ENCODE results near the gene BLM. TPM values are rescaled to one million over a fixed set of nuclear protein-coding genes. Genes with fewer than 3 reads are reported as not detected.

The BLM gene
- total RNA-seq, 2 donors from 2014 or later = 90.9 to 101 TPM

- Mint-ChIP-seq H3K27ac (peak overlapping the region; percentile 99), H3K4me3 (no peak overlapping the region), H3K4me1 (ENCODE audit: low read depth) (peaks cover 67% of the 10 kb centered on the region), H3K9me3 (no peaks in the 10 kb centered on the region), H3K27me3 (ENCODE audit: low read depth) (no peaks in the 10 kb centered on the region), H3K36me3 (ENCODE audit: insufficient read depth in 2 of 2) (peaks cover 24 to 44% of the 10 kb centered on the region in 2 donors)
- no peak for ATAC-seq (replicated peaks in 1 of 2)
- DNase-seq = no peak
These were observed 95.8 kb downstream of the BLM start for GRCh38 chr15:90812958-90813265.

GRCh38 chr15:90813796-90814190 is 96.6 kb downstream of the BLM start:
- peak; percentile 48 to 50 for ATAC-seq (replicated peaks in 1 of 2)
- Mint-ChIP-seq H3K4me3 (peak overlapping the region; percentile 69 to 81), H3K36me3 (ENCODE audit: insufficient read depth in 2 of 2) (peaks cover 20 to 44% of the 10 kb centered on the region in 2 donors), H3K27me3 (ENCODE audit: low read depth) (no peaks in the 10 kb centered on the region), H3K9me3 (no peaks in the 10 kb centered on the region), H3K4me1 (ENCODE audit: low read depth) (peaks cover 73% of the 10 kb centered on the region), H3K27ac (peak overlapping the region; percentile 99)
- DNase-seq = peak; percentile 46

GRCh38 chr15:90814191-90814821 is 97.2 kb downstream of the BLM start:
- peak in 1 of 2 donors; percentile 36 for ATAC-seq (replicated peaks in 1 of 2)
- Mint-ChIP-seq H3K9me3 (no peaks in the 10 kb centered on the region), H3K36me3 (ENCODE audit: insufficient read depth in 2 of 2) (peaks cover 20 to 42% of the 10 kb centered on the region in 2 donors), H3K4me1 (ENCODE audit: low read depth) (peaks cover 77% of the 10 kb centered on the region), H3K27me3 (ENCODE audit: low read depth) (no peaks in the 10 kb centered on the region), H3K4me3 (peak overlapping the region; percentile 69 to 81), H3K27ac (peak overlapping the region; percentile 99)
- peak in 1 of 2 donors; percentile 49 for DNase-seq

GRCh38 chr15:90816401-90817116 is 99.4 kb downstream of the BLM start:
- Mint-ChIP-seq H3K27ac (peak overlapping the region; percentile 99), H3K36me3 (ENCODE audit: insufficient read depth in 2 of 2) (peaks cover 16 to 27% of the 10 kb centered on the region in 2 donors), H3K27me3 (ENCODE audit: low read depth) (no peaks in the 10 kb centered on the region), H3K4me1 (ENCODE audit: low read depth) (peaks cover 98% of the 10 kb centered on the region), H3K9me3 (no peaks in the 10 kb centered on the region), H3K4me3 (peak overlapping the region; percentile 69 to 81)
- peak in 1 of 2 donors; percentile 7 for ATAC-seq (replicated peaks in 1 of 2)
- no peak for DNase-seq

DNA sequence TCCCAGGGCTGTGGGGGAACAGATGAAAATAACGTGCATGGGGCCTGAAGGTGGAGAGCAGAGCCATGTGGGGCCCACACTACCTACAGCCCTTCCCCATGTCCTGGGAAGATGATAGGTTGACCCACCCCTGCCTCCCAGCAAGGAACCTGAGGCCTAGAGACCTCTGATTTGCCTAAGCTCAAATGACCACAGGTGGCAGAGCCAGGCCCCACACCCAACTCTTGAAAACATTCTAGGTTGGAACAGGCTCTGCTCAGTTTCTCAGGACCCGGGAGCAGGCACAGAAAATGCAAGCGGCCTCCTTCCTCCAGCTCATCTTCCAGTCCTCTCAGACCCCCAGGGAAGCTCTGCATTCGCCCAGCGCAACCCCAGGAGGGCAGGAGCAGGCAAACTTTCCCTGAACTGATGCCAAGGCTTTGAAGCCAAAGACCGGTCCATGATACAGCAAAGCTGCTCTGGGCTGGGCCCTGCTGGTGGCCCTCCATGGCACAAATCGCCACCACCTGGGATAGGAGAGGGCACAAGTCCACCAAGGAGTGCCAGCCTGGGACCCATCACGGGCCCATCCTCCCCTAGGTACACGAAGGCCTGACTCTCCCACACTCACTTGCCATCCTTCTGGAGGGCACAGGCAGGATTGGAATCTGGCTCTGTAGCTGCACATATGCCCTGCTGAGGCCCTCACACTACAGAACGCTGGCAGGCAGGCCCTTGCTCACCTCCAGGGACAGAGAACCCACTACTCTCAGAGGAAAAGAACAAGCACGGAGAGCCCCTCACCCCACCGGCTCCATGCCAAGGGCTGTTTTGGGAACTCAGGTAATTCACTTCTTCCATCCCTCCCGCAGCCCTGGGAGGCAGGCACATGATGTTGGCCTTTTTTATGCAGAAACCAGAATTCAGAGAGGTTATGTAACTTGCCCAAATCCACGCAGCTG is 100.2 kb downstream of the BLM start:
- DNase-seq = no peak
- peak overlapping the region; percentile 95 for H3K27ac Mint-ChIP-seq
- peak overlapping the region; percentile 83 to 84 for H3K4me3 Mint-ChIP-seq

DNA sequence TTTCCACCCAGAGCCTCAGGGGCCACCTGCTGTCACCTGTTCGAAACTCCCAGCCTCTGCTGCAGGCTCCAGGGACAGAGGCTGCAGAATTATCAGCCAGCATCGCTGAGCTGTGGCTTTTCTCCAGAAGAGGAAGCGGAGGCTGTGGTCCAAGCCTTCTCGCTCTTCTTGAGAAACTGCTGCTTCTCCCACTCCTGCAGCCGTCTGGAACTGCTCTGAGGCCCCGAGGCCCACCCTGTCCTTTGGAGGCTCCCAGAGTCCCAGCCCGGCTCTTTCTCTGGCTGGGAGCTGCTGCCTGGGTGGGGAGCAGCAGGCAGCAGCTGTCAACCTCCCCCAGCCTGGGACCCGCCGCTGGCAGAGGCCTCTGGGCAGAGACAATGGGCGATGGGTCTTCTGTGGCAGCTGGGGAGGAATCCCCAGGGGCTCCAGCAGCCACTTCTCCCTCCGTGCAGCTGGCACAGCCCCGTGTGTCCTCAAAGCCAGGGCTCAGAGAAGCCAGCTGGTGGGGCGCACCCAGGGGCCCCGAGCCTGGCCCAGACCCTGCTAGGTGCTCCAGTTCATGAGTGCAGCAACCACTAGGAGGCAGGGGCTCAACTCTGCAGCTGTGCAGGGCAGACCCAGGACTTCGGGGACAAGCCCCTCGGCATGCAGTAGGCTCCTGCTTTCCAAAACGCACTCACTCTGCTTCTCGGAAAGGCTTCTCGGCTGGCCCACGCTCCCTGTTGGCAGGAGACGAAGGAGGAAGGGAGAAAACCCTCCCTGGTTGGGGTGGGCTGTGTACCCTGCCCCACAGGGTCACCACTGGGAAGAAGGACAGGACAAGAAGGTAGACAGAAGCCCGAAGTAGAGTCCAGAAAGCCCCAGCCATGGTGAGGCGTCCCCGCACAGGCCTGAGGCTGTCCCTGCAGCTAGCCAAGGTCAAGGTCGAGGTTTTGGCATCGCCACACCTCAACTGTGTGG is 101.4 kb downstream of the BLM start:
- H3K4me1 Mint-ChIP-seq (ENCODE audit: low read depth) = peaks cover 84% of the 10 kb centered on the region
- no peaks in the 10 kb centered on the region for H3K9me3 Mint-ChIP-seq
- DNase-seq = peak; percentile 55 to 64
- peak overlapping the region; percentile 83 to 84 for H3K4me3 Mint-ChIP-seq
- H3K27me3 Mint-ChIP-seq (ENCODE audit: low read depth) = no peaks in the 10 kb centered on the region
- H3K27ac Mint-ChIP-seq = peak overlapping the region; percentile 95
- H3K36me3 Mint-ChIP-seq (ENCODE audit: insufficient read depth in 2 of 2) = peaks cover 5 to 12% of the 10 kb centered on the region in 2 donors
- peak; percentile 35 to 54 for ATAC-seq (replicated peaks in 1 of 2)

More for the DNA sequence above, 100.2 kb downstream of the BLM start:
- peaks cover 95% of the 10 kb centered on the region for H3K4me1 Mint-ChIP-seq (ENCODE audit: low read depth)
- H3K27me3 Mint-ChIP-seq (ENCODE audit: low read depth) = no peaks in the 10 kb centered on the region
- peaks cover 9 to 19% of the 10 kb centered on the region in 2 donors for H3K36me3 Mint-ChIP-seq (ENCODE audit: insufficient read depth in 2 of 2)
- H3K9me3 Mint-ChIP-seq = no peaks in the 10 kb centered on the region
- ATAC-seq (replicated peaks in 1 of 2) = no peak

DNA sequence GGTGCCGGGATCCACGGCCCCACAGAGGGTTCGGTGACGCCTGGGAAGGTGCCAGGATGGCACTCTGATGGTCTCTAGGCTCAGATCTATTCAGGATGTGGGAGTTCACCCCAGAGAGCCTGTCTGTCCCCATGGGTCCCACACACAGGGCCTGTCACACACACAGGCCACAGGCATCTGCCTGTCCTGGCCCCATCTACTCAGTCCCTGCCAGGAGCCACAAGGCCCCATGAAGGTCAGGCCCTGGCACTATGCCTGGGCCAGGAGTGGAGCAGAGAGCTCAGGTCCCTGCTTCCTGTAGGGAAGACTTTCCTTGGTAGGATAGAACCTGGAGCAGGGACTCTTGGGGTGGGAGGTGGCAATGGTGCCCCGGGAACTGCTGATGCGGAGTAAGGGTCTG is 102.2 kb downstream of the BLM start:
- Mint-ChIP-seq H3K9me3 (no peaks in the 10 kb centered on the region), H3K4me3 (peak overlapping the region; percentile 34 to 57), H3K27me3 (ENCODE audit: low read depth) (no peaks in the 10 kb centered on the region), H3K27ac (peak overlapping the region; percentile 72), H3K36me3 (ENCODE audit: insufficient read depth in 2 of 2) (peaks cover 5 to 10% of the 10 kb centered on the region in 2 donors), H3K4me1 (ENCODE audit: low read depth) (peaks cover 79% of the 10 kb centered on the region)
- DNase-seq = no peak
- peak; percentile 10 to 24 for ATAC-seq (replicated peaks in 1 of 2)

GRCh38 chr15:90819850-90820249 is 102.7 kb downstream of the BLM start:
- Mint-ChIP-seq H3K36me3 (ENCODE audit: insufficient read depth in 2 of 2) (peaks cover 5 to 6% of the 10 kb centered on the region in 2 donors), H3K27me3 (ENCODE audit: low read depth) (no peaks in the 10 kb centered on the region), H3K4me1 (ENCODE audit: low read depth) (peaks cover 79% of the 10 kb centered on the region), H3K27ac (peak overlapping the region; percentile 67), H3K9me3 (no peaks in the 10 kb centered on the region), H3K4me3 (peak overlapping the region in 1 of 2 donors; percentile 34)
- no peak for DNase-seq
- ATAC-seq (replicated peaks in 1 of 2) = peak; percentile 21 to 25

DNA sequence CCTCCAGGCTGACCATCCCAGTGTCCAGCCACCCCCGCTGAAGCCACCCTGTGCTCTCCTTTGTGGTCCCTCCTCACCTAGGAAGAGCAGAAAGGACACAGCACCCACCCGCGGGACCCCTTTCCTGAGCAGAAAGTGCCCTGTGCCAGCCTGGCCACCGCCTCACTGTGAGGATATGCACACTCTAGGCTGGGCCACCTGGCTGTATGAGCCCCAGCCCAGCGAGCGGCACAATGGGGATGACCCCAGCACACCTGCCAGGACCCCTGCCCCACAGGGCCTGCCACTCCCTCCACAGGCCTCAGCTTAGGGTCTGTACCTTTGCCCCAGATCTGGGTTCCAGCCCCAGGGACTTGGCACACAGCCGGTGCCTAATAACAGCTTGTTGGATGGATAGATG is 103.3 kb downstream of the BLM start:
- ATAC-seq (replicated peaks in 1 of 2) = no peak
- H3K4me1 Mint-ChIP-seq (ENCODE audit: low read depth) = peaks cover 76% of the 10 kb centered on the region
- DNase-seq = no peak
- no peak overlapping the region for H3K27ac Mint-ChIP-seq
- H3K4me3 Mint-ChIP-seq = no peak overlapping the region
- H3K9me3 Mint-ChIP-seq = no peaks in the 10 kb centered on the region
- H3K36me3 Mint-ChIP-seq (ENCODE audit: insufficient read depth in 2 of 2) = peaks cover under 1 to 3% of the 10 kb centered on the region in 2 donors
- H3K27me3 Mint-ChIP-seq (ENCODE audit: low read depth) = no peaks in the 10 kb centered on the region

GRCh38 chr15:90822204-90822955 is 105.2 kb downstream of the BLM start:
- no peak for ATAC-seq (replicated peaks in 1 of 2)
- H3K36me3 Mint-ChIP-seq (ENCODE audit: insufficient read depth in 2 of 2) = peaks cover 4 to 8% of the 10 kb centered on the region in 2 donors
- no peak overlapping the region for H3K4me3 Mint-ChIP-seq
- H3K27ac Mint-ChIP-seq = no peak overlapping the region
- H3K4me1 Mint-ChIP-seq (ENCODE audit: low read depth) = peaks cover 60% of the 10 kb centered on the region
- H3K9me3 Mint-ChIP-seq = no peaks in the 10 kb centered on the region
- no peak for DNase-seq
- no peaks in the 10 kb centered on the region for H3K27me3 Mint-ChIP-seq (ENCODE audit: low read depth)

- no peaks in the 10 kb centered on the region for H3K27me3 Mint-ChIP-seq (ENCODE audit: low read depth)
- H3K4me3 Mint-ChIP-seq = no peak overlapping the region
- no peak overlapping the region for H3K27ac Mint-ChIP-seq
- ATAC-seq (replicated peaks in 1 of 2) (no peak), DNase-seq (no peak)
- H3K4me1 Mint-ChIP-seq (ENCODE audit: low read depth) = peaks cover 60% of the 10 kb centered on the region
- H3K9me3 Mint-ChIP-seq = no peaks in the 10 kb centered on the region
- peaks cover 10 to 13% of the 10 kb centered on the region in 2 donors for H3K36me3 Mint-ChIP-seq (ENCODE audit: insufficient read depth in 2 of 2)
These were observed 106.4 kb downstream of the BLM start for GRCh38 chr15:90823455-90823974.

Data from activated T-cell treated with anti-CD3 and anti-CD28 coated beads, Interleukin-2, amount 50 U/mL, for 72 hours (primary cell).